Lower leg skin (tissue), 4 donors: ENCODE data around the gene APOL2. TPM values are rescaled to one million over a fixed set of nuclear protein-coding genes. Genes with fewer than 3 reads are reported as not detected.

Source experiments
- DNase-seq, 2 donors: peaks; one replicate each; pipeline ENCODE4 v3.0.0-alpha.2; 2019; ENCODE audit warnings: low spot score in 2 of 2
- H3K4me3 ChIP-seq: fragments of 200-600 bp; sonication (generic); 2 replicates; pipeline ENCODE4 v1.5.1; 2017; ENCODE audit warnings: mild to moderate bottlenecking, low read depth; ENCODE audit not compliant: poor library complexity, severe bottlenecking
- CTCF ChIP-seq, 3 donors: fragments of 450-650 bp; IDR thresholded peaks; one replicate each; pipeline ENCODE4 v1.5.1; 2016; ENCODE audit warnings: antibody characterized with exemption in 3 of 3, mild to moderate bottlenecking in 3 of 3, moderate library complexity in 2 of 3
- POLR2A ChIP-seq, 2 donors: fragments of 450-650 bp; IDR thresholded peaks; one replicate each; pipeline ENCODE4 v1.6.1; 2016 to 2017; ENCODE audit warnings: antibody characterized with exemption in 2 of 2, mild to moderate bottlenecking in 1 of 2, moderate library complexity in 1 of 2
- WGBS, 2 donors: methylation state at CpG; one replicate each; pipeline ENCODE4 v1.1.5; 2018; 5-methylcytosine and 5-hydroxymethylcytosine counted together
- intact Hi-C: fragments of 100-400 bp; cut with DNase I; formaldehyde crosslinking; loops from one replicate; pipeline ENCODE4 v1.15.0; 2023; ENCODE audit warnings: low total_unique reads
- total RNA-seq, 4 donors: library from RNA; depleted of rRNA; stranded (reverse); fragments of >200 nt; gene quantifications; one replicate each; pipeline ENCODE4 v1.1.0, GENCODE V29; 2016

APOL2 gene
- total RNA-seq, 4 donors from 2014 or later, result 14.2 to 24.8 (median 20.0) TPM

GRCh38 chr22:36246718-36247117, 7.4 kb upstream of the APOL2 start:
- no peak overlapping the region for H3K4me3 ChIP-seq
- DNase-seq, result no peak
- TF ChIP-seq CTCF (IDR thresholded peaks at IDR 0.05) (no peak), POLR2A (IDR thresholded peaks at IDR 0.05) (no peak)
- 81 to 83% methylated on average over 3 of the region's 3 CpGs for WGBS, 2 donors
- intact Hi-C loops, result no loop called here

DNA sequence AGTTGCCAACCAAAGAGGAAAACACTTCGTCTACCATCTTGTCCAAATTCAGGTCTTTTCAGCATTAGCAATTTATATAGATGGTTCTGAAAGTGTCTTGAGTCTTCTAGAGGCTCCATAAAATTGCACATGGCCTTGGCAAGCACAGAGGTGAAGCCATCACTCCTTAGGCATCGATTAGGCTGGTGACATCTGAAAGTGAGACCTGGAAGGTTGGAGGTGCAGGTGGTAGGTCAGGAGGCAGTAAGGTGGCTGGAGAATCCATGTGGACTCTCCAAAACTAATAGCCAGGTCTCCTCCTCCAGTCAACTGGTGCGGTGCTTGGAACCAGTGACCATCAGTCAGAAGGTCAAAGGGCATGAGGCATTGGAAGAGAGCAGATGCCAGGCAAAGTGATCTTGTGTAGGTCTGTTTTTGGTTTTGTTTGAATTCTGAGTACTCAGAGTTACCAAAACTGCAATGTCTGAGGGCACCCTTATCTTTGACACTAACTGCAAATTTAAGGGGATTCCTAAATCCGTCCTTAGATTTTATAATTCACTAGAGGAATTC, 6.6 kb upstream of the APOL2 start:
- DNase-seq, result peak in 1 of 2 donors; percentile 40
- intact Hi-C loops, result no loop called here
- WGBS, 2 donors, result 72 to 83% methylated on average over 4 of the region's 4 CpGs
- no peak overlapping the region for H3K4me3 ChIP-seq
- no peak for TF ChIP-seq POLR2A (IDR thresholded peaks at IDR 0.05)
- no peak for TF ChIP-seq CTCF (IDR thresholded peaks at IDR 0.05)

DNA sequence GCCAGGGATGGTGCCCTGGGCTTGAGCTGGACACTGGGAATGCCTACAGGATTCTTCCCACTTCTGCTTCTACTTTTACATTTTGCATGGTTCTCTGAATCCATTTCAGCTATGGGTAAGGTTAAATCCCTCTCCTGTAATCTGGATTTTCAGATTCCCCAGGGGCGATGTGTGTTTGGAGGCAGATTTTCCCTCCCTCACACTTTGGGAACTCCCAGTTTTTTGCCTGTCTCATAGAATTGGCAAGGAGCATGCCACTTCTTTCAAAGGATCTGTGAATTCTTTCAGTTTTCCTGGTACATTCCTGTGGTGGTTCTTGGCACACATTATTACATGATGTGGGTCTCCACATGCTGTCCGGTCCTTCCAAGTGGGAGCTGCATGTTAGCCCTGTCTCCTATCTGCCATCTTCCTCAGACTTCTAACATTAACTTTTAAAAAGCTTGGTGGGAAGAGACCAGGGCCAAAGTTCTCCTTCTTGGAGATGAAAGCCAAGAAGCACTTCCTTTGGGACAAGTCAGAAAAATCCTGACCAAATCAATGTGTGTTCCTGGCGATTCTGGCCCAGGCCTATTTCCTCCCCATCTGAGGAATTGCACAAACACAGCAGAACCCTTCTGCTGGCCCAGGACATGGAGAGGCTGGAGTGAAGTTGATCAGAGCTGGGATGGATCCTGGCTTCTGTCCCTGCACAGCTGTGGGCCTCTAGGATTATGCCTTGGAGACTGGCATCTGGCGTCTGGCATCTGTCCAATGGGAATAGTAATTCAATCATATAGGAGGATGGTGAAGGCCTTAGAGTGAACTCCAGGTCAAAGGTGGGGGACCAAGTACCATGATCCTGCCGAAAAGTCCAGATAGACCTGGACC, 5.4 kb upstream of the APOL2 start:
- H3K4me3 ChIP-seq, result no peak overlapping the region
- peak in 1 of 2 donors; percentile 85 for DNase-seq
- 57 to 60% methylated on average over 5 of the region's 5 CpGs for WGBS, 2 donors
- TF ChIP-seq CTCF (IDR thresholded peaks at IDR 0.05) (no peak), POLR2A (IDR thresholded peaks at IDR 0.05) (no peak)
- intact Hi-C loops, result no loop called here

DNA sequence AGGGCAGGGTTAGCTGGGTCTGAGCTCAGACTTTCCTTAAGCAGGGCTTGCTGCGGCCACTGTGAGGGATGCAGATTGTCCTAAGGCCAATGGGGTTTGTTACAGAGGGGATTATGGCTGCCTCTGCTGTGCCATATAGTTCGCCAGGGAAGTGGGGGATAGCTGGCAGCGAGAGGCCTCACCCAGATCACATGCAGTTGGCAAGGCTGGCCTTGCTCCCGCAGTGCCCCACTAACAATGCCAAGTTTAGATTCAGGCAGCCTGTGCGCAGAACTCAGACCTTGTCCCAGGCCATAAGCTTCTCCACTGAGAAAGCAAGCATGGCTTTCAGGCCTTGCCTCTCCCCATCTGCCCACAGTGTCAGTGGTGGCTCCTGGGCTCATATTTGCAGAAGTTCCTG, 4.7 kb upstream of the APOL2 start:
- no peak for TF ChIP-seq CTCF (IDR thresholded peaks at IDR 0.05)
- no peak for TF ChIP-seq POLR2A (IDR thresholded peaks at IDR 0.05)
- DNase-seq, result peak in 1 of 2 donors; percentile 83
- intact Hi-C loops, result no loop called here
- no peak overlapping the region for H3K4me3 ChIP-seq
- WGBS, 2 donors, result 72 to 76% methylated on average over 4 to 5 of the region's 5 CpGs

- no peak for DNase-seq
- 1 to 2% methylated on average over 4 of the region's 4 CpGs for WGBS, 2 donors
- intact Hi-C loops, result loop anchor here (10.0 kb wide), 1 partner anchor 54 kb away; no protein-coding TSS in a partner anchor
- peak overlapping the region; percentile 60 for H3K4me3 ChIP-seq
- TF ChIP-seq POLR2A (IDR thresholded peaks at IDR 0.05) (no peak), CTCF (IDR thresholded peaks at IDR 0.05) (no peak)
Observed at GRCh38 chr22:36239150-36239400, 252 bp downstream of the APOL2 start.
